Measurements from ENCODE around the gene GRAMD4.
A peak's percentile ranks its signal among the peaks of the same experiment; 100 is the strongest.

GRAMD4 gene, protein sequence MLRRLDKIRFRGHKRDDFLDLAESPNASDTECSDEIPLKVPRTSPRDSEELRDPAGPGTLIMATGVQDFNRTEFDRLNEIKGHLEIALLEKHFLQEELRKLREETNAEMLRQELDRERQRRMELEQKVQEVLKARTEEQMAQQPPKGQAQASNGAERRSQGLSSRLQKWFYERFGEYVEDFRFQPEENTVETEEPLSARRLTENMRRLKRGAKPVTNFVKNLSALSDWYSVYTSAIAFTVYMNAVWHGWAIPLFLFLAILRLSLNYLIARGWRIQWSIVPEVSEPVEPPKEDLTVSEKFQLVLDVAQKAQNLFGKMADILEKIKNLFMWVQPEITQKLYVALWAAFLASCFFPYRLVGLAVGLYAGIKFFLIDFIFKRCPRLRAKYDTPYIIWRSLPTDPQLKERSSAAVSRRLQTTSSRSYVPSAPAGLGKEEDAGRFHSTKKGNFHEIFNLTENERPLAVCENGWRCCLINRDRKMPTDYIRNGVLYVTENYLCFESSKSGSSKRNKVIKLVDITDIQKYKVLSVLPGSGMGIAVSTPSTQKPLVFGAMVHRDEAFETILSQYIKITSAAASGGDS

DNA sequence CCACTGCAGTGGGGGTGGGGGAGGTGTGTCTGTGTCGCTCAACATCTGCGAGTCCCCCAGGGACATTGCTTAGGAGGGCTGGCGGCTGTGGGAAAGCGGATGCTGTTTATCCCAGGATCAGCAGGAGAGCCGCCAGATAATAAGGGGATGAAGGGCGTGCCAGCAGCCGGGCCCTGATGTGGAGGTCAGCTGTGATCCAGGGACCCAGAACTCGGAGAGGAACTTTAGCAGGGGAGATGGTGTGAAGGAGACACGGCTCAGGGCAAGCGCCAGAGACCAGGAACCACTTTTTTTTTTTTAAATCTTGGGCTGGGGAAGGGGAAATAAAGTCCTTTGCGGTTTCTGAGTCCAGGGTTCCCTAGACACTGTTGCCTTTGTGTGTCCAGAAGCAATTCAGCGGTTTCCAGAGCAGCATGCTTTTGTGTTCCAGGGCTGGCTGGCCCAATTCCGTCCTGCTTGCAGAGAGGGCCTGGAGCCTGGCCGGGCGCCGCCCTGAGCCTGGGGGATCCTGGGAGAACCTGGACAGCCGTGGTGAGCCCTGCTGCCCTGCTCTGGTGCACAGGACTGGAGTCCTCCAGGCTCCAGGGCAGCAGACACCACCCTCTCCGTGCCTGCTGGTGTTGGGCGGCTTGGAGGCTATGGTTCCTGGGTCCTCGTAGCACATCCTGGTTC, at the start of gene GRAMD4:
GRAMD4 (plus strand) TSS at position 557 of the 672 bp plus-strand sequence. CDS start 6,414 bp downstream, outside the sequence.
- Mint-ChIP-seq H3K4me3 (no peak within 1 kb of the TSS), H3K27ac (no peak within 1 kb of the TSS), H3K4me1 (peaks cover 6% of the 10 kb centered on the region), H3K36me3 (no peaks in the 10 kb centered on the region), H3K9me3 (no peaks in the 10 kb centered on the region)
- no peak for DNase-seq (ENCODE audit: low spot score in 2 of 2)
- no peak for ATAC-seq

- DNase-seq (ENCODE audit: low spot score in 2 of 2) (no peak), ATAC-seq (no peak)
- Mint-ChIP-seq H3K9me3 (peaks cover 9% of the 10 kb centered on the region), H3K4me1 (peaks cover 33% of the 10 kb centered on the region), H3K4me3 (no peak overlapping the region), H3K27ac (no peak overlapping the region), H3K36me3 (peaks cover 7% of the 10 kb centered on the region)
Observed at GRCh38 chr22:46571642-46572250, 48.4 kb upstream of the GRAMD4 start.

GRCh38 chr22:46572911-46573780, 47.0 kb upstream of the GRAMD4 start:
- H3K4me3 Mint-ChIP-seq: no peak overlapping the region
- no peak for DNase-seq (ENCODE audit: low spot score in 2 of 2)
- H3K36me3 Mint-ChIP-seq: peaks cover 13% of the 10 kb centered on the region
- peaks cover 33% of the 10 kb centered on the region for H3K4me1 Mint-ChIP-seq
- peaks cover 9% of the 10 kb centered on the region for H3K9me3 Mint-ChIP-seq
- H3K27ac Mint-ChIP-seq: no peak overlapping the region
- no peak for ATAC-seq

DNA sequence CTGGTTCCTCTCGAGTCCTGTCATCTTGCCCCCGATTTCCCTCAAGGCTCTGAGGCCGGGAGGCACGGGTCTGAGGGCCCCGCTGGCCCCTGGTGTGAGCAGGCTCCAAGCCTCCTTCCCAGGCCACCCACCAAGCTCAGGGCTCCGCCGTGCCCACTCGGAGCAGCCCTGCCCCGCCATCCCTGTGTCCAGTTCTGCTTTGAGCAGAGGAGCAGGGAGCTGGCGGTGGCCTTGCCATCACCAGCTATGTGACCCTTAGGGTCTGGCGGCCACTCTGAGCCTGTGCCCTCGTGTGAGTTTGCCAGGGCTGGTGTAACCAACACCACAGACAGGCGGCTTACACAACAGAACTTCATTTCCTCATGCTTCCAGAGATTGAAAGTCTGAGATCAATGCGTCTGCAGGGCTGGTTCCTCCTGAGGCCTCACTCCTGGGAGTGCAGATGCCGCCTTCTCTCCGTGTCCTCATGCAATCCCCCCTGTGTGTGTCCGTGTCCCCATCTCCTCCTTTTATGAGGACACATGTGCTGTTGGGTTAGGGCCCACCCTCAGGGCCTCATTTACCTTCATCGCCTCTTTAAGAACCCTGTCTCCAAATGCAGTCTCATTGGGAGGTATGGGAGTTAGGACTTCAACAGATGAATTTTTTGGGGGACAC, 46.3 kb upstream of the GRAMD4 start:
- Mint-ChIP-seq H3K27ac (no peak overlapping the region), H3K4me3 (no peak overlapping the region), H3K4me1 (peaks cover 36% of the 10 kb centered on the region), H3K9me3 (peaks cover 9% of the 10 kb centered on the region), H3K36me3 (peaks cover 16% of the 10 kb centered on the region)
- DNase-seq (ENCODE audit: low spot score in 2 of 2) (no peak), ATAC-seq (no peak)

- H3K9me3 Mint-ChIP-seq: peaks cover 9% of the 10 kb centered on the region
- H3K36me3 Mint-ChIP-seq: peaks cover 19% of the 10 kb centered on the region
- DNase-seq (ENCODE audit: low spot score in 2 of 2): no peak
- H3K4me3 Mint-ChIP-seq: peak overlapping the region; percentile 65
- ATAC-seq: no peak
- H3K4me1 Mint-ChIP-seq: peaks cover 42% of the 10 kb centered on the region
- H3K27ac Mint-ChIP-seq: peak overlapping the region; percentile 50
Observed at GRCh38 chr22:46574438-46574992, 45.7 kb upstream of the GRAMD4 start.

DNA sequence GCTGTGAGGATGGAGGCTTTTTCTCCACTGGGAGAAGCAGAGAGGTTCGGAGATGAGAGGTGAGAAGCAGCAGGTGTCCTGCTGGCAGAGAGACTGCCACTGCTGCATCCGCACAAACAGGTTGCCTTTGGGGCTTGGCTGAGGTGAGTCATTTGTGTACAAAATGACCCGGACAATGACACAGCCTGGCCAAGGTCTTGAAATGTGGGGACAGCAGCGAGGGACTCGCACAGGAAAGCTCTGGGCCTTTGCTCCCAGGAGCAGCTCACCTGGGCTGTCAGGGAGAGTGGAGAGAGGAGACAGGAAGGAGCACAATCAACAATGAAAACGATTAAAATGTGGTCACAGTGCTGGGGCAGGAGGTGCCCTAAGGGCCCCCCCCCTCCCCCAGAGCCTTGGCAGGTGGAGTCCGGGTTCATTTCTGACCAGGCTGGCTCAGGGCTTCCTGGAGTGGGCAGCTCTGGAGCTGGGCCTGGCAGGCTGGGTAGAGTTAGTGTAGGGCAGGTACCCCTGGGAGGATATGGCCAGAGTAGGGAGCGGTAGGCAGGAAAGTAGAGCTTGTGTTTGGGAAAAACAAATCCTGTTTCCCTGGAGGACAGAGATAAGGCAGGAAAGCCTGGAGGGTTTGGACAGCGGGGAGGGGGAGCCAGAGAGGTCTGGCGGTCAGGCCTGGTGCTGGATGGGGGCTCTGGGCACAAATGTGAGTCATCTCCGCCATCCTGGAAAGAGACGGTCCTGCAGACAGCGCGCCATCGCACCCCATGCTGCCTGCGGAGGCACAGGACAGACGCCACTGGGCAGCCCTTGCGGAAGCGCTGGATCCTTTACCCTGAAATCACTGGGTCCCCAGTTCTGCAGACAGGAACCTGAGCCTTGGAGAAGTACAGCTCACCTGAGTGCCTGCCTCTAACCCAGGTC, 44.9 kb upstream of the GRAMD4 start:
- peaks cover 9% of the 10 kb centered on the region for H3K9me3 Mint-ChIP-seq
- H3K4me3 Mint-ChIP-seq: peak overlapping the region; percentile 65
- DNase-seq (ENCODE audit: low spot score in 2 of 2): no peak
- ATAC-seq: no peak
- peaks cover 19% of the 10 kb centered on the region for H3K36me3 Mint-ChIP-seq
- peak overlapping the region; percentile 50 for H3K27ac Mint-ChIP-seq
- peaks cover 49% of the 10 kb centered on the region for H3K4me1 Mint-ChIP-seq

GRCh38 chr22:46575911-46576555, 44.2 kb upstream of the GRAMD4 start:
- H3K9me3 Mint-ChIP-seq: peaks cover 9% of the 10 kb centered on the region
- peak overlapping the region; percentile 65 for H3K4me3 Mint-ChIP-seq
- peak overlapping the region; percentile 50 for H3K27ac Mint-ChIP-seq
- ATAC-seq (no peak), DNase-seq (ENCODE audit: low spot score in 2 of 2) (no peak)
- peaks cover 53% of the 10 kb centered on the region for H3K4me1 Mint-ChIP-seq
- peaks cover 19% of the 10 kb centered on the region for H3K36me3 Mint-ChIP-seq

GRCh38 chr22:46576556-46577367, 43.4 kb upstream of the GRAMD4 start:
- Mint-ChIP-seq H3K4me1 (peaks cover 53% of the 10 kb centered on the region), H3K27ac (peak overlapping the region; percentile 50), H3K36me3 (peaks cover 19% of the 10 kb centered on the region), H3K9me3 (peaks cover 5% of the 10 kb centered on the region), H3K4me3 (peak overlapping the region; percentile 65)
- DNase-seq (ENCODE audit: low spot score in 2 of 2) (peak; percentile 44 to 64), ATAC-seq (peak; percentile 77)

- Mint-ChIP-seq H3K4me3 (peak overlapping the region; percentile 88), H3K4me1 (peaks cover 58% of the 10 kb centered on the region), H3K27ac (peak overlapping the region; percentile 86), H3K36me3 (peaks cover 19% of the 10 kb centered on the region), H3K9me3 (no peaks in the 10 kb centered on the region)
- ATAC-seq (peak; percentile 45), DNase-seq (ENCODE audit: low spot score in 2 of 2) (peak in 1 of 2 donors; percentile 19)
Observed at GRCh38 chr22:46577368-46578249, 42.6 kb upstream of the GRAMD4 start.

DNA sequence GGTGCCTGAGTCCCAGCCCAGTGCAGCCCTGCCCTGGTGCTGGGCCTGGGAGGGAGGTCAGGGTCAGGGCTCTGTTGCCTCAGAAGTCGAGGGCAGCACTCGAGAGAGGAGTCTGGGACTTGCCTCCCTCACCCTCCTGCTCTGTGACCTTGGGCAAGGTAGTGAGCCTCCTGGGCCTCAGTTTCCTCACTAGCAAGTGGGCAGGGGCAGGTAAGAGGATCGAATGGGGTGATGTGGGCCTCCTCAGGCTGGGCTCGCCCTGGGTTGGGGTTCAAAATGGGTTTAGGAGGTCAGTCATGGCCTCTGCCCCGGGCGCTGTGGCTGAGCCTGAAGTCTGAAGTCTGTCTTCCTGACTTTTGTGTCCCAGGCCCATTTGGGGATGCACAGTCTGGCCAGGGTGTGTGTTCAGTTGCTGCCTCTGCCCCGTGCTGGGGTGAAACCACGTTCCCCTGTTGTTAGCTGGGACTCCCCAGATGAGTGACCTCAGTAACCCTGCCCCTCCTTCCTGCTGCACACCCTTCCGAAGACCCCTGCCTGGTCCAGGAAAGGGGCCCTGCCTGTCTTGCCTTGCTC, 41.8 kb upstream of the GRAMD4 start:
- H3K9me3 Mint-ChIP-seq: no peaks in the 10 kb centered on the region
- peak overlapping the region; percentile 86 for H3K27ac Mint-ChIP-seq
- H3K36me3 Mint-ChIP-seq: peaks cover 19% of the 10 kb centered on the region
- ATAC-seq: no peak
- H3K4me1 Mint-ChIP-seq: peaks cover 62% of the 10 kb centered on the region
- no peak for DNase-seq (ENCODE audit: low spot score in 2 of 2)
- H3K4me3 Mint-ChIP-seq: peak overlapping the region; percentile 88

All from stimulated activated effector memory CD8-positive, alpha-beta T cell treated with anti-CD3 and anti-CD28 coated beads, Interleukin-12 subunit alpha, Interleukin-12 subunit beta, amount 100 ng/mL, for 72 hours (primary cell).